Tibial artery (tissue), 4 donors: ENCODE results near the gene TDRD3.
"Not testable (repeated sequence)": the region's sequence is repeated elsewhere in the genome, so short reads cannot be mapped to it uniquely, and the experiment has no call there.

Experiments
- DNase-seq, 2 donors: peaks; one replicate each; pipeline ENCODE4 v3.0.0-alpha.2; 2019
- H3K27ac ChIP-seq, 2 donors: fragments of 200-600 bp; sonication (generic) in 1 of 2; 1 replicate in 1 of 2; 2 replicates in 1 of 2; pipeline ENCODE4 v1.5.1; 2018 to 2019; ENCODE audit warnings: mild to moderate bottlenecking in 1 of 2
- H3K27me3 ChIP-seq, 2 donors: fragments of 200-600 bp; sonication (generic) in 1 of 2; one replicate each; pipeline versions ENCODE4 v1.5.1 to v1.6.0; 2016 to 2019
- H3K36me3 ChIP-seq, 3 donors: fragments of 200-600 bp; sonication (generic) in 2 of 3; one replicate each; pipeline ENCODE4 v1.5.1; 2016 to 2019; ENCODE audit warnings: mild to moderate bottlenecking in 2 of 3
- H3K4me1 ChIP-seq, 4 donors: fragments of 200-600 bp; sonication (generic) in 2 of 4; 1 replicate in 3 of 4; 2 replicates in 1 of 4; pipeline ENCODE4 v1.5.1; 2016 to 2019
- H3K4me3 ChIP-seq, 2 donors: fragments of 200-600 bp; sonication (generic) in 1 of 2; 1 replicate in 1 of 2; 2 replicates in 1 of 2; pipeline ENCODE4 v1.5.1; 2018 to 2019; ENCODE audit warnings: mild to moderate bottlenecking in 2 of 2
- H3K9me3 ChIP-seq, 3 donors: fragments of 200-600 bp; sonication (generic) in 1 of 3; one replicate each; pipeline ENCODE4 v1.5.1; 2016 to 2019
- intact Hi-C: fragments of 100-400 bp; cut with DNase I; formaldehyde crosslinking; loops from one replicate; pipeline ENCODE4 v1.15.0; 2023; ENCODE audit warnings: low total_unique reads
- TF ChIP-seq, protein P1 (sequence below), 2 experiments: fragments of 200-600 bp in 1 of 2; fragments of 450-650 bp in 1 of 2; IDR thresholded peaks; one replicate each; pipeline ENCODE4 v1.5.1; 2017 to 2019; ENCODE audit warnings: antibody characterized with exemption in 2 of 2, mild to moderate bottlenecking in 1 of 2, moderate library complexity in 1 of 2

Gene TDRD3

DNA sequence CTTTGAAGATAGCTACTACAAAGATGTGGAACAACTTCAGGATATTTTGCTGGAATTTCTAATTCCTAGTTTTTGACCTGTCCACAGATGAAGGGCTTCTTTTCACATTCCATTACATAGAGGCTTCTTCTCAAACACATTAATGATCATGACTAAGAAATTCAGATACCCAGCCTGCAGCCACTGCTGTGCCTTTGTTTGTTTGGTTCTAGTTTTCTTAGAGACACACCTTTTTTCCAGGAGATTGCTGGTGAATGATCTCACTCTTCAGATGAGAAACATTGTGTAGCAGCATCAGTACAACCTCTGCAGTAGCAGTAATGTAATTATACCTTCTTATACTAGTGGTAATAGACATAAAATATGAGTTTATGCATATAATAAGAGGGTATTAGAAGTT is 5.0 kb downstream of the TDRD3 start:
- no peak overlapping the region for H3K4me3 ChIP-seq
- intact Hi-C loops = no loop called here
- no peaks in the 10 kb centered on the region for H3K36me3 ChIP-seq
- DNase-seq = no peak
- TF ChIP-seq, protein P1, sequence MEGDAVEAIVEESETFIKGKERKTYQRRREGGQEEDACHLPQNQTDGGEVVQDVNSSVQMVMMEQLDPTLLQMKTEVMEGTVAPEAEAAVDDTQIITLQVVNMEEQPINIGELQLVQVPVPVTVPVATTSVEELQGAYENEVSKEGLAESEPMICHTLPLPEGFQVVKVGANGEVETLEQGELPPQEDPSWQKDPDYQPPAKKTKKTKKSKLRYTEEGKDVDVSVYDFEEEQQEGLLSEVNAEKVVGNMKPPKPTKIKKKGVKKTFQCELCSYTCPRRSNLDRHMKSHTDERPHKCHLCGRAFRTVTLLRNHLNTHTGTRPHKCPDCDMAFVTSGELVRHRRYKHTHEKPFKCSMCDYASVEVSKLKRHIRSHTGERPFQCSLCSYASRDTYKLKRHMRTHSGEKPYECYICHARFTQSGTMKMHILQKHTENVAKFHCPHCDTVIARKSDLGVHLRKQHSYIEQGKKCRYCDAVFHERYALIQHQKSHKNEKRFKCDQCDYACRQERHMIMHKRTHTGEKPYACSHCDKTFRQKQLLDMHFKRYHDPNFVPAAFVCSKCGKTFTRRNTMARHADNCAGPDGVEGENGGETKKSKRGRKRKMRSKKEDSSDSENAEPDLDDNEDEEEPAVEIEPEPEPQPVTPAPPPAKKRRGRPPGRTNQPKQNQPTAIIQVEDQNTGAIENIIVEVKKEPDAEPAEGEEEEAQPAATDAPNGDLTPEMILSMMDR (IDR thresholded peaks at IDR 0.05) = no peak
- no peaks in the 10 kb centered on the region for H3K27me3 ChIP-seq
- H3K9me3 ChIP-seq = no peaks in the 10 kb centered on the region
- no peak overlapping the region for H3K27ac ChIP-seq
- H3K4me1 ChIP-seq = peaks cover 0 to 26% (median 13%) of the 10 kb centered on the region in 4 donors

DNA sequence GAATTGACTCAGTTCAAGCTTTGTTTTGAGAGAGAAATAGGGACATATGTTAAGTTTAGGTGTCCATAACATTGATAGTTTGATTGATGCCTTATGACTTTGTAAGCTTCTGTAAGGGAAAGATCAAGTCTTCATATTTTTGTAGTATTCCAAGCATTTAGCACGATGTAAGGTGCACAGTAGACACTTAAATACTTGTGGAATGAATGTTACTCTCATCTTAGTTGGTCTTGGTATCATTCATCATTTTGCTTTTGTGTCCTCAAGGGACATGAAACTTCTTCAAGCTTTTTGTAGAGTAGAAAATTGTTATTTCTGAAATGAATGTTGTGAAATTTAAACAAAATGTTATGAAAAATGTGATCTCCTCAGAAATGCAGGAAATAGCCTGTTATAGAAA is 10.1 kb downstream of the TDRD3 start:
- intact Hi-C loops = no loop called here

DNA sequence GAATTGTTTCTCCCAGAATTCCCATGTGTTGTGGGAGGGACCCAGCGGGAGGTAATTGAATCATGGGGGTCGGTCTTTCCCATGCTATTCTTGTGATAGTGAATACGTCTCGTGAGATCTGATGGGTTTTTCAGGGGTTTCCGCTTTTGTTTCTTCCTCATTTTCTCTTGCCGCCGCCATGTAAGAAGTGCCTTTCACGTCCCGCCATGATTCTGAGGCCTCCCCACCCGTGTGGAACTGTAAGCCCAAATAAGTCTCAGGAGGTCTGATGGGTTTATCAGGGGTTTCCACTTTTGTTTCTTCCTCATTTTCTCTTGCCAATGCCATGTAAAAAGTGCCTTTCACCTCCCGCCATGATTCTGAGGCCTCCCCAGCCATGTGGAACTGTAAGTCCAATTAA is 10.8 kb downstream of the TDRD3 start:
- H3K27ac ChIP-seq, DNase-seq, H3K27me3 ChIP-seq, H3K36me3 ChIP-seq, H3K9me3 ChIP-seq, intact Hi-C loops, H3K4me3 ChIP-seq: not testable (repeated sequence)
- peaks cover 0 to 21% (median 10%) of the 10 kb centered on the region in 4 donors for H3K4me1 ChIP-seq

More for the DNA sequence above, 10.1 kb downstream of the TDRD3 start:
- TF ChIP-seq, protein P1 (IDR thresholded peaks at IDR 0.05) = no peak
- Histone ChIP-seq H3K4me1 (peaks cover 0 to 13% (median 7%) of the 10 kb centered on the region in 4 donors), H3K4me3 (no peak overlapping the region), H3K9me3 (no peaks in the 10 kb centered on the region), H3K27me3 (no peaks in the 10 kb centered on the region), H3K36me3 (no peaks in the 10 kb centered on the region), H3K27ac (no peak overlapping the region)
- DNase-seq = no peak

DNA sequence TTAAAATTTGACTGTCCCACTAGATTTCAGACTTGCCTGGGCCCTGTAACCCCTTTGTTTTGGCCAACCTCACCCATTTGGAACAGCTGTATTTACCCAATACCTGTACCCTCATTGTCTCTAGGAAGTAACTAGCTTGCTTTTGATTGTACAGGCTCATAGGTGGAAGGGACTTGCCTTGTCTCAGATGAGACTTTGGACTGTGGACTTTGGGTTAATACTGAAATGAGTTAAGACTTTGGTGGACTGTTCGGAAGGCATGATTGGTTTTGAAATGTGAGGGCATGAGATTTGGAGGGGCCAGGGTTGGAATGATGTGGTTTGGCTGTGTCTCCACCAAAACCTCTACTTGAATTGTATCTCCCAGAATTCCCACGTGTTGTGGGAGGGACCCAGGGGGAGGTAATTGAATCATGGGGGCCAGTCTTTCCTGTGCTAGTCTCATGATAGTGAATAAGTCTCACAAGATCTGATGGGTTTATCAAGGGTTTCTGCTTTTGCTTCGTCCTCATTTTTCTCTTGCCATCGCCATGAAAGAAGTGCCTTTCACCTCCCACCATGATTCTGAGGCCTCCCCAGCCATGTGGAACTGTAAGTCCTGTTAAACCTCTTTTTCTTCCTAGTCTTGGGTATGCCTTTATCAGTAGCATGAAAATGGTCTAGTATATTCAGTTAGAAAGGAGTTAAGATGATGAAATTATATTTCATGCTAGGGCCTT is 12.7 kb downstream of the TDRD3 start:
- peaks cover 0 to 29% (median 11%) of the 10 kb centered on the region in 4 donors for H3K4me1 ChIP-seq
- intact Hi-C loops, H3K27me3 ChIP-seq, H3K4me3 ChIP-seq, H3K9me3 ChIP-seq, H3K36me3 ChIP-seq, DNase-seq, H3K27ac ChIP-seq: not testable (repeated sequence)

DNA sequence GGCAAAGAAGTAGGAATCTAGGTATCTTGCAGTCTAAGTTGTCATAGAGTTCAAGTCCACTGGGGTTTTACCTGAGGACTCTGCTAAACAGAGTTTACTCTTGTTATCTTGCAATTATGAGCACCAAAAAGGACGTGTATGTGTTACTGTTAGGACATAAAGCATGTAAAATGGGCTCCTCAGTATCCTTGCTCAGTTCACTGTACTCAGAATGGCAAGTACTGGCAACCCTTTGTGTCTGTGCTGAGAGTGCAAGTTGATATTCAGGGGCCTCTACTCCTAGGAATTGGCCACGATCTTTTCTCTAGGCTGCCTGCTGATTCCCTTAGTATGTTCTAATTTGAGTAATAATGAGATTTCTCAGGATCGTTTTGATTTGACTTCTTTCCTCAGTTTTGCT is 13.3 kb downstream of the TDRD3 start:
- H3K4me3 ChIP-seq = no peak overlapping the region
- H3K27me3 ChIP-seq = no peaks in the 10 kb centered on the region
- H3K36me3 ChIP-seq = no peaks in the 10 kb centered on the region
- no peak overlapping the region for H3K27ac ChIP-seq
- peaks cover 0 to 29% (median 11%) of the 10 kb centered on the region in 4 donors for H3K4me1 ChIP-seq
- H3K9me3 ChIP-seq = no peaks in the 10 kb centered on the region
- DNase-seq = no peak
- TF ChIP-seq, protein P1 (IDR thresholded peaks at IDR 0.05) = no peak
- intact Hi-C loops = no loop called here

DNA sequence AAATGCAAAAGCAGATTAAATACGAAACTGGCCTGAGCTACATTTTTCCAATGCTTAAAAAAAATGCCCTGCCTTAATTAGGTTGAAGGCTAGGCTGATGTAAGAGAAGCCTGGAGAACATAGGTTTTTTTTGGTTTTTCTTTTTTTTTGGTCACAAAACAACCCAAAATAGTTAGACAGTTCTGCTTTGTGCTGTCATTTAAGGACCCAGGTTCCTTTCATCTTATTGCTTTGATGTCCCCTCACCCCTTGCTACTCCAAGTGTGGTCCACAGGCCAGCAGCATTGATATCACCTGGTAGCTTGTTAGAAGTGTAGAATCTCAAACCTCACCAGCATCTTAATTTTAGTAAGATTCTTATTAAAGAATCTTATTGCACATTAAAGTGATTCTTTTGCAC is 14.4 kb downstream of the TDRD3 start:
- TF ChIP-seq, protein P1 (IDR thresholded peaks at IDR 0.05) = no peak
- intact Hi-C loops = no loop called here
- DNase-seq = no peak

More for the DNA sequence above, 14.4 kb downstream of the TDRD3 start:
- Histone ChIP-seq H3K27me3 (no peaks in the 10 kb centered on the region), H3K36me3 (no peaks in the 10 kb centered on the region), H3K27ac (no peak overlapping the region), H3K9me3 (no peaks in the 10 kb centered on the region), H3K4me3 (no peak overlapping the region), H3K4me1 (peaks cover 0 to 29% (median 11%) of the 10 kb centered on the region in 4 donors)
